GM21619 (cell line): Measurements from ENCODE around the gene PCSK2.

ENCODE experiments used
- ATAC-seq: cut with Tn5 transposase; IDR thresholded peaks from one replicate; pipeline ENCODE4 v1.9.1; 2021; ENCODE audit not compliant: unreplicated experiment

The PCSK2 gene

GRCh38 chr20:17525650-17526049 lies 298.8 kb downstream of the PCSK2 start:
- no peak for ATAC-seq

GRCh38 chr20:17529586-17529985 lies 302.7 kb downstream of the PCSK2 start:
- ATAC-seq: no peak

GRCh38 chr20:17530153-17530552 lies 303.3 kb downstream of the PCSK2 start:
- no peak for ATAC-seq

- ATAC-seq: no peak
Observed at GRCh38 chr20:17530716-17531664, 304.1 kb downstream of the PCSK2 start, which contains the start of gene BFSP1. Gene BFSP1, minus strand, starts transcription at chr20:17531379. Its CDS starts 50 bp downstream, at chr20:17531329.

- ATAC-seq: no peak
Observed at GRCh38 chr20:17531665-17532025, 304.8 kb downstream of the PCSK2 start.

GRCh38 chr20:17533396-17533795 lies 306.6 kb downstream of the PCSK2 start:
- no peak for ATAC-seq

- no peak for ATAC-seq
Observed at GRCh38 chr20:17534077-17534476, 307.2 kb downstream of the PCSK2 start.
